22Rv1 (cell line): Measurements from ENCODE around the gene NAV2.

Experiments used
- CTCF ChIP-seq: fragments of 450-650 bp; IDR thresholded peaks from 2 replicates; pipeline ENCODE4 v1.5.1; 2017; ENCODE audit warnings: mild to moderate bottlenecking
- ZFX ChIP-seq: fragments of 450-650 bp; IDR thresholded peaks from 2 replicates; pipeline ENCODE4 v1.6.1; 2017; ENCODE audit warnings: antibody characterized with exemption, borderline replicate concordance

DNA sequence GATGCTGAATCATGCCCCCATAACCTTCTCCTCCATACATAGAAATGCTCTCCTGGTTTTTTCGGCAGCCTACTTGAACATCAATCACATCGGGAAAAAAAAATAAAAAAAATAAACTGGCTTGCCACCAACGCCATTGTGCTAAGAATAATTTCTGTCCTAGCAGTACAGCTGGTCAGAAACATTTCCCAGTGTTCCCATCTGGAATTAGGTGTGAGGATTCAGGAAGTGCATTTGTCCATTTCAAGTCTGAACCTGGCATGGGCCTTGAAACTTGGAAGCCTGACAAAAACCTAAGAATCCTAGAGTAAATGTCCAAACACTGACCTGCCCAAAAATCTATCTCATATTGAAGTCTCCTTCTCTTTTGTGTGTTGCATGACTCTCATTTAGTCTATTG, 16.6 kb upstream of the NAV2 start:
- no peak for TF ChIP-seq CTCF
- no peak for TF ChIP-seq ZFX
